Neural cell (in vitro differentiated cells): ENCODE results near the gene UBE3A. TPM values are rescaled to one million over a fixed set of nuclear protein-coding genes. Genes with fewer than 3 reads are reported as not detected.

ENCODE experiments used
- H2AFZ ChIP-seq: fragments of 200-600, 300-800 bp; sonication (generic), shearing (Covaris generic); 2 replicates; pipeline ENCODE4 v1.6.0; 2014; ENCODE audit warnings: low read depth, mild to moderate bottlenecking, antibody characterized with exemption, low read length, moderate library complexity
- H3F3A ChIP-seq: fragments of 200-600 bp; shearing (Covaris generic); 2 replicates; pipeline ENCODE4 v1.6.1; 2016; ENCODE audit warnings: mild to moderate bottlenecking, moderate library complexity, mixed read lengths, antibody characterized with exemption, low read length; ENCODE audit not compliant: insufficient read depth, poor library complexity, severe bottlenecking
- H3K27ac ChIP-seq: fragments of 200-600, 300-800 bp; sonication (generic), shearing (Covaris generic); 2 replicates; pipeline ENCODE4 v1.5.1; 2014; ENCODE audit warnings: mild to moderate bottlenecking, low read length, moderate library complexity
- H3K27me3 ChIP-seq: fragments of 300-800, 200-600 bp; sonication (generic), shearing (Covaris generic); 2 replicates; pipeline ENCODE4 v1.6.0; 2014; ENCODE audit warnings: mild to moderate bottlenecking, low read depth, low read length, moderate library complexity; ENCODE audit not compliant: insufficient read depth
- H3K36me3 ChIP-seq: fragments of 300-800, 200-600 bp; sonication (generic), shearing (Covaris generic); 2 replicates; pipeline ENCODE4 v1.5.1; 2014; ENCODE audit warnings: mild to moderate bottlenecking, antibody characterized with exemption, low read length, moderate library complexity; ENCODE audit not compliant: insufficient read depth
- H3K4me2 ChIP-seq: fragments of 300-800, 200-600 bp; sonication (generic), shearing (Covaris generic); 2 replicates; pipeline ENCODE4 v1.6.0; 2014; ENCODE audit warnings: mild to moderate bottlenecking, low read length
- H3K4me3 ChIP-seq: fragments of 300-800, 200-600 bp; sonication (generic), shearing (Covaris generic); 2 replicates; pipeline ENCODE4 v1.5.1; 2014; ENCODE audit warnings: mild to moderate bottlenecking, low read length, moderate library complexity
- H3K79me2 ChIP-seq: fragments of 200-600 bp; shearing (Covaris generic); replicated peaks from 2 replicates; pipeline ENCODE4 v1.6.0; 2014; ENCODE audit warnings: mild to moderate bottlenecking, low read length, moderate library complexity; ENCODE audit not compliant: insufficient read depth
- H3K9ac ChIP-seq: fragments of 300-800, 200-600 bp; sonication (generic), shearing (Covaris generic); 2 replicates; pipeline ENCODE4 v1.6.1; 2016; ENCODE audit warnings: mild to moderate bottlenecking, low read length, mixed read lengths
- H3K9me2 ChIP-seq: fragments of 200-600 bp; shearing (Covaris generic); 2 replicates; pipeline ENCODE4 v1.6.1; 2016; ENCODE audit warnings: mild to moderate bottlenecking, low read length, mixed read lengths; ENCODE audit not compliant: insufficient read depth
- H3K9me3 ChIP-seq: fragments of 200-600, 300-800 bp; sonication (generic), shearing (Covaris generic); 2 replicates; pipeline ENCODE4 v1.6.1; 2016; ENCODE audit warnings: mild to moderate bottlenecking, mixed run types, low read length, moderate library complexity, mixed read lengths
- H4K20me1 ChIP-seq: fragments of 200-600 bp; shearing (Covaris generic); 2 replicates; pipeline ENCODE4 v1.6.1; 2016; ENCODE audit warnings: mild to moderate bottlenecking, mixed run types; ENCODE audit not compliant: insufficient read depth
- EP300 ChIP-seq: fragments of 450-650 bp; conservative IDR thresholded peaks from 2 replicates; pipeline ENCODE4 v1.6.1; 2014; ENCODE audit warnings: antibody characterized with exemption, mild to moderate bottlenecking, moderate library complexity; ENCODE audit not compliant: poor library complexity, severe bottlenecking
- EZH2 ChIP-seq: fragments of 200-600, 300-800 bp; shearing (Covaris generic), sonication (generic); IDR thresholded peaks from 2 replicates; pipeline ENCODE4 v1.6.1; 2014; ENCODE audit warnings: antibody characterized with exemption, low read length, borderline replicate concordance, mild to moderate bottlenecking; ENCODE audit not compliant: insufficient read depth, poor library complexity, severe bottlenecking
- MXI1 ChIP-seq: fragments of 450-650 bp; conservative IDR thresholded peaks from 2 replicates; pipeline ENCODE4 v1.6.1; 2014; ENCODE audit warnings: antibody characterized with exemption, mild to moderate bottlenecking; ENCODE audit not compliant: poor library complexity, severe bottlenecking
- POLR2AphosphoS5 ChIP-seq: IDR thresholded peaks from 2 replicates; pipeline ENCODE4 v1.6.1; 2012
- RAD21 ChIP-seq: fragments of 450-650 bp; conservative IDR thresholded peaks from 2 replicates; pipeline ENCODE4 v1.6.1; 2014; ENCODE audit warnings: antibody characterized with exemption, mild to moderate bottlenecking, moderate library complexity
- SMC3 ChIP-seq: fragments of 450-650 bp; conservative IDR thresholded peaks from 2 replicates; pipeline ENCODE4 v1.6.1; 2014; ENCODE audit warnings: antibody characterized with exemption, mild to moderate bottlenecking, moderate library complexity; ENCODE audit not compliant: poor library complexity
- TAF1 ChIP-seq: IDR thresholded peaks from 2 replicates; pipeline ENCODE4 v1.6.1; 2012; ENCODE audit warnings: low read depth
- polyA plus RNA-seq: library from polyadenylated mRNA; depleted of rRNA; stranded (reverse); fragments of >200 nt; gene quantifications from 2 replicates; pipeline ENCODE4 v1.2.3, GENCODE V29; 2014
- TF ChIP-seq, protein P1 (sequence below): IDR thresholded peaks from 2 replicates; pipeline ENCODE4 v1.6.1; 2012; ENCODE audit warnings: borderline replicate concordance
- TF ChIP-seq, protein P2 (sequence below): fragments of 450-650 bp; IDR thresholded peaks from 2 replicates; pipeline ENCODE4 v1.5.1; 2014; ENCODE audit warnings: antibody characterized with exemption, mild to moderate bottlenecking, moderate library complexity; ENCODE audit not compliant: poor library complexity, severe bottlenecking

UBE3A gene
- polyA plus RNA-seq, 1 donor from 2014 or later: 98.5 TPM

DNA sequence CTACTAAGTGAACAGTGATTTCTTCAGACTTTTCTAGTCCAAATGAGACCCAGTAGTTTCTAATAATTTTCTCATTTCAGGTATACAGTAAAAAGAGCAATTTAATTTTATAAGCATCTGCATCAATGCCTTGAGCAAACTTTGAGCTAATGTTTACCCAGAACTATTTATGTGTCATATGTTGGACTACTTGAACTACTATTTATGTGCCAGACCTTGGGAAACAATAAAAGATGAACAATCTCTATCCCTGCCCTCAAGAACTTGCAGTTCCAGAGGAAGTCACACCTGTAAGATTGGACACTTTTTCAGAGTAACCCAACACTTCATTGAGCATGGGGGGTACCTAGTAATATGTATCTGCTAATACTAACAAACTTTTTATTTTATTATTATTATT, 2.3 kb upstream of the UBE3A start:
- Histone ChIP-seq H3K9me2 (no peaks in the 10 kb centered on the region), H3K4me2 (no peak overlapping the region), H3F3A (no peaks in the 10 kb centered on the region), H3K9me3 (no peaks in the 10 kb centered on the region), H3K4me3 (no peak overlapping the region), H2AFZ (no peak overlapping the region), H3K79me2 (peaks cover 20% of the 10 kb centered on the region), H3K27ac (no peak overlapping the region), H3K27me3 (no peaks in the 10 kb centered on the region), H3K36me3 (no peaks in the 10 kb centered on the region), H3K9ac (no peak overlapping the region), H4K20me1 (peaks cover 5% of the 10 kb centered on the region)
- TF ChIP-seq SMC3: no peak
- no peak for TF ChIP-seq EZH2
- no peak for TF ChIP-seq TAF1

DNA sequence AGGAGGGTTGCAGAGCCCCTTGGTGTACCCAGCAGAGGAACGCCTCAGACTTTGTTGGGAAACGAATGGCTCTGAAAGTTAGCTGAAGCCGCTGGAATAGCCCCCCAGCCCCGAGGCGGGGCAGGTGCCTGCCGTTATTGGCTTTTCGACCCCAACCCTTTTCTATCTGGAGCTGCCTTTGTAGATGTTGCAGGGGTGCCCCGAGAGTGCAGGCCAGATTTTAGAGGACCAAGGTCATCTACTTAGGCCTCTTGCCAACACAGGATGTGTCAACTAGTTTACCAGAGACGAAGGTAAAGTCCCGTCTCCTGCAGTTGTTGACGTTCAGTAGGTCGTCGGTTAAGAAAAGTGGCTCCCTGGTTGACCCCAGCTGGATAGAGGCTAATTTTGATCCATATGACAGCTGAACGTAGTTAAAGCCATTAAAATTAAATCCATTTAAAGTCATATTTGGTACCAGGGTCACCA, 579 bp upstream of the UBE3A start:
- Histone ChIP-seq H3K27ac (peak overlapping the region; percentile 88), H3F3A (no peaks in the 10 kb centered on the region), H3K9me2 (no peaks in the 10 kb centered on the region), H3K4me3 (peak overlapping the region; percentile 77), H3K9ac (peak overlapping the region; percentile 94), H4K20me1 (peaks cover 7% of the 10 kb centered on the region), H3K79me2 (peaks cover 37% of the 10 kb centered on the region), H3K4me2 (peak overlapping the region; percentile 43), H3K9me3 (no peaks in the 10 kb centered on the region), H2AFZ (peak overlapping the region; percentile 66), H3K27me3 (no peaks in the 10 kb centered on the region), H3K36me3 (no peaks in the 10 kb centered on the region)
- TF ChIP-seq MXI1 (no peak), POLR2AphosphoS5 (no peak)

DNA sequence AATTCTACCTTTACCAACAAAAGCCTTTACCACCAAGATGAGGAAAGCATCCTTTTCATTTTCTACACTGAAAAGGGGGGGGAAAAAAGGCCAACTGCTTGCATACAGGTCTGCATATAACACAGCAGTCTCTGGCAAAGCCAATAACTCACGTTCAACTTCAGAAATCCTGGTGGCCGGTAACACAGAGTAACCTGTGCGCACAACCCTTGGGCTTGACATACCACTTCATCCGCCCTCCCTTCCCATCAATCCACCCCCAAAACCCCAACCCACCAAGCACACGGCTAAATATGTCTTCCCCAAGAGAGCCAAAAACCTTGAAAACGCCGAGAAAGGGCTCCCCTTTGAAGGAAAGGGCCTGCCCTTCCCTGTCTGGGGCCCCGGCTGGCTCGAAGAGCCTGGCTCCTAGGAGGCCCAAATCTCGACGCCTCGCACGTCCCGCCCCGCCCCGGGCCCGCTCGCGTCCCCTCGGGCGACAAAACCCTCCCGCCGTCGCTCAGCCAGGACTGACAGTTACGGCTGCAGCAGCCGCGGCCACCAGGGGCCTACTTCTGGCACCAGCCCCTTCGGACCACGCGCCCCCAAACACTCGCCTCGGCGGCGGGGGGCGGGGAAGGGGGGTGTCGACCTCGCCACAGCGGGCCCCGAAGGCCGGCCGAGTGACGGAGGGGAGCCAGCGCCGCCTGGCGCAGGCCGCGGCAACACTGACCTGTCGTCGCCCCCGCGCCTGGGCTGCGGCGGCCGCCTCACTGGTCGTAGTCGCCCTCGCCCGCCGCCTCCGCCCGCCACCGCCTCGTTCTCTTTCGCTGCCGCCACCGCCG, 835 bp downstream of the UBE3A start:
- H3K9me3 ChIP-seq: no peaks in the 10 kb centered on the region
- H3K9me2 ChIP-seq: no peaks in the 10 kb centered on the region
- H2AFZ ChIP-seq: peak overlapping the region; percentile 84
- peaks cover 49% of the 10 kb centered on the region for H3K79me2 ChIP-seq
- H3K4me3 ChIP-seq: peak overlapping the region; percentile 77
- no peaks in the 10 kb centered on the region for H3K36me3 ChIP-seq
- TF ChIP-seq RAD21 (no peak), MXI1 (peak; percentile 33)
- peak overlapping the region; percentile 94 for H3K9ac ChIP-seq
- peak overlapping the region; percentile 91 for H3K27ac ChIP-seq
- H3K4me2 ChIP-seq: peak overlapping the region; percentile 66
- no peaks in the 10 kb centered on the region for H3F3A ChIP-seq
- no peaks in the 10 kb centered on the region for H3K27me3 ChIP-seq
- H4K20me1 ChIP-seq: peaks cover 10% of the 10 kb centered on the region

DNA sequence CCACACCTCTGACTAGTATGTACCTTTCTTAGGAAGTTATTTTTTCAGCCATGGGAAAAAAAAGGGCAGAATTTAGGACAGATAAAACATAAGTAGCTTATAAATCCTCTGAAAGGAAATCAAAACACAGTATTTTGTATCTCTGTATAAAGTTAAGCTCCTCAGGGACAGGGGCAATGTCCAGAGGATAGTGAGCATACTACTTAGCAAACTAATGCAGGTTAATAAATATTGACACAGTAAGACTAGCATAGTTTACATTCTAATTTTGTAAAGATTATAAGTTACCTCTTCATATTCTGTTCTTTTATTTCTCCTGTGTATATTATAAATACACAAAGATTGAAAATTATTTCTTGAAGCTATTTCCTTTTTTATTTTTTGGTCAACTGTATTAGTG, 2.1 kb downstream of the UBE3A start:
- H2AFZ ChIP-seq: no peak overlapping the region
- no peaks in the 10 kb centered on the region for H3K9me2 ChIP-seq
- peak overlapping the region; percentile 77 for H3K4me3 ChIP-seq
- no peak overlapping the region for H3K27ac ChIP-seq
- peaks cover 10% of the 10 kb centered on the region for H4K20me1 ChIP-seq
- H3K79me2 ChIP-seq: peaks cover 58% of the 10 kb centered on the region
- no peak for TF ChIP-seq TAF1
- no peak for TF ChIP-seq POLR2AphosphoS5
- no peak for TF ChIP-seq MXI1
- TF ChIP-seq EP300: no peak
- no peak for TF ChIP-seq EZH2
- TF ChIP-seq RAD21: no peak
- TF ChIP-seq, protein P1, sequence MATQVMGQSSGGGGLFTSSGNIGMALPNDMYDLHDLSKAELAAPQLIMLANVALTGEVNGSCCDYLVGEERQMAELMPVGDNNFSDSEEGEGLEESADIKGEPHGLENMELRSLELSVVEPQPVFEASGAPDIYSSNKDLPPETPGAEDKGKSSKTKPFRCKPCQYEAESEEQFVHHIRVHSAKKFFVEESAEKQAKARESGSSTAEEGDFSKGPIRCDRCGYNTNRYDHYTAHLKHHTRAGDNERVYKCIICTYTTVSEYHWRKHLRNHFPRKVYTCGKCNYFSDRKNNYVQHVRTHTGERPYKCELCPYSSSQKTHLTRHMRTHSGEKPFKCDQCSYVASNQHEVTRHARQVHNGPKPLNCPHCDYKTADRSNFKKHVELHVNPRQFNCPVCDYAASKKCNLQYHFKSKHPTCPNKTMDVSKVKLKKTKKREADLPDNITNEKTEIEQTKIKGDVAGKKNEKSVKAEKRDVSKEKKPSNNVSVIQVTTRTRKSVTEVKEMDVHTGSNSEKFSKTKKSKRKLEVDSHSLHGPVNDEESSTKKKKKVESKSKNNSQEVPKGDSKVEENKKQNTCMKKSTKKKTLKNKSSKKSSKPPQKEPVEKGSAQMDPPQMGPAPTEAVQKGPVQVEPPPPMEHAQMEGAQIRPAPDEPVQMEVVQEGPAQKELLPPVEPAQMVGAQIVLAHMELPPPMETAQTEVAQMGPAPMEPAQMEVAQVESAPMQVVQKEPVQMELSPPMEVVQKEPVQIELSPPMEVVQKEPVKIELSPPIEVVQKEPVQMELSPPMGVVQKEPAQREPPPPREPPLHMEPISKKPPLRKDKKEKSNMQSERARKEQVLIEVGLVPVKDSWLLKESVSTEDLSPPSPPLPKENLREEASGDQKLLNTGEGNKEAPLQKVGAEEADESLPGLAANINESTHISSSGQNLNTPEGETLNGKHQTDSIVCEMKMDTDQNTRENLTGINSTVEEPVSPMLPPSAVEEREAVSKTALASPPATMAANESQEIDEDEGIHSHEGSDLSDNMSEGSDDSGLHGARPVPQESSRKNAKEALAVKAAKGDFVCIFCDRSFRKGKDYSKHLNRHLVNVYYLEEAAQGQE: no peak
- TF ChIP-seq, protein P2, sequence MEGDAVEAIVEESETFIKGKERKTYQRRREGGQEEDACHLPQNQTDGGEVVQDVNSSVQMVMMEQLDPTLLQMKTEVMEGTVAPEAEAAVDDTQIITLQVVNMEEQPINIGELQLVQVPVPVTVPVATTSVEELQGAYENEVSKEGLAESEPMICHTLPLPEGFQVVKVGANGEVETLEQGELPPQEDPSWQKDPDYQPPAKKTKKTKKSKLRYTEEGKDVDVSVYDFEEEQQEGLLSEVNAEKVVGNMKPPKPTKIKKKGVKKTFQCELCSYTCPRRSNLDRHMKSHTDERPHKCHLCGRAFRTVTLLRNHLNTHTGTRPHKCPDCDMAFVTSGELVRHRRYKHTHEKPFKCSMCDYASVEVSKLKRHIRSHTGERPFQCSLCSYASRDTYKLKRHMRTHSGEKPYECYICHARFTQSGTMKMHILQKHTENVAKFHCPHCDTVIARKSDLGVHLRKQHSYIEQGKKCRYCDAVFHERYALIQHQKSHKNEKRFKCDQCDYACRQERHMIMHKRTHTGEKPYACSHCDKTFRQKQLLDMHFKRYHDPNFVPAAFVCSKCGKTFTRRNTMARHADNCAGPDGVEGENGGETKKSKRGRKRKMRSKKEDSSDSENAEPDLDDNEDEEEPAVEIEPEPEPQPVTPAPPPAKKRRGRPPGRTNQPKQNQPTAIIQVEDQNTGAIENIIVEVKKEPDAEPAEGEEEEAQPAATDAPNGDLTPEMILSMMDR: no peak
- TF ChIP-seq SMC3: no peak
- H3K27me3 ChIP-seq: no peaks in the 10 kb centered on the region
- no peaks in the 10 kb centered on the region for H3F3A ChIP-seq
- H3K36me3 ChIP-seq: no peaks in the 10 kb centered on the region
- no peaks in the 10 kb centered on the region for H3K9me3 ChIP-seq
- H3K9ac ChIP-seq: peak overlapping the region; percentile 94
- peak overlapping the region; percentile 66 for H3K4me2 ChIP-seq
